SK-N-SH (cell line): ENCODE results near the gene MMS19. TPM values are rescaled to one million over a fixed set of nuclear protein-coding genes. Genes with fewer than 3 reads are reported as not detected.

Experiments used
- CTCF ChIA-PET: fragments of 300-600, 350-600 bp; formaldehyde crosslinking; extraction: SDS; loops from one replicate; lab custom pipeline; 2021; lab: Yijun Ruan, JAX
- POLR2A ChIA-PET: fragments of 350-600 bp; sonication (Branson Sonifier 250); formaldehyde crosslinking; extraction: SDS; loops from one replicate; lab custom pipeline; 2020; ENCODE audit warnings: antibody characterized with exemption, inconsistent platforms; lab: Yijun Ruan, JAX
- DNase-seq: peaks from one replicate; pipeline ENCODE4 v3.0.0; 2012
- H2AFZ ChIP-seq: fragments of 200-600 bp; sonication (generic); 2 replicates; pipeline ENCODE4 v1.8.1; 2016; ENCODE audit warnings: antibody characterized with exemption, mild to moderate bottlenecking, low read depth
- H3F3A ChIP-seq: fragments of 200-600 bp; sonication (generic); replicated peaks from 2 replicates; pipeline ENCODE3; 2016; ENCODE audit warnings: antibody characterized with exemption, mild to moderate bottlenecking; ENCODE audit not compliant: insufficient read depth
- H3K27ac ChIP-seq, 2 experiments: fragments of 200-500 bp in 1 of 2; fragments of 200-600 bp in 1 of 2; sonication (Bioruptor generic) in 1 of 2; sonication (generic), shearing (Covaris generic) in 1 of 2; 2 replicates each; pipeline versions ENCODE4 v1.5.1 to v1.6.1; 2014 to 2016; ENCODE audit warnings: low read depth in 2 of 2, inconsistent platforms in 1 of 2, low read length in 1 of 2, mild to moderate bottlenecking in 1 of 2, mixed read lengths in 1 of 2
- H3K27me3 ChIP-seq: fragments of 200-600 bp; sonication (generic), shearing (Covaris generic); 2 replicates; pipeline ENCODE4 v1.6.1; 2016; ENCODE audit warnings: mixed run types; ENCODE audit not compliant: insufficient read depth
- H3K36me3 ChIP-seq, 2 experiments: fragments of 200-500 bp in 1 of 2; fragments of 200-600 bp in 1 of 2; sonication (Bioruptor generic) in 1 of 2; sonication (generic) in 1 of 2; replicated peaks in 1 of 2; 2 replicates each; pipeline versions ENCODE3 to v1.5.1; 2014 to 2016; ENCODE audit warnings: low read length in 1 of 2, mild to moderate bottlenecking in 1 of 2; ENCODE audit not compliant: insufficient read depth in 2 of 2, control insufficient read depth in 1 of 2
- H3K4me1 ChIP-seq, 2 experiments: fragments of 200-500 bp in 1 of 2; fragments of 200-600 bp in 1 of 2; sonication (Bioruptor generic) in 1 of 2; sonication (generic), shearing (Covaris generic) in 1 of 2; 2 replicates each; pipeline versions ENCODE4 v1.5.1 to v1.6.1; 2014 to 2016; ENCODE audit warnings: low read depth in 1 of 2, low read length in 1 of 2, mixed run types in 1 of 2; ENCODE audit not compliant: insufficient read depth in 2 of 2, control insufficient read depth in 1 of 2
- H3K4me2 ChIP-seq: fragments of 200-600 bp; sonication (generic), shearing (Covaris generic); 2 replicates; pipeline ENCODE4 v1.6.1; 2017; ENCODE audit warnings: mixed run types
- H3K4me3 ChIP-seq, 2 experiments: fragments of 200-500 bp in 1 of 2; fragments of 200-600 bp in 1 of 2; sonication (Bioruptor generic) in 1 of 2; sonication (generic), shearing (Covaris generic) in 1 of 2; 2 replicates each; pipeline versions ENCODE4 v1.5.1 to v1.8.1; 2014 to 2016; ENCODE audit warnings: low read depth in 2 of 2, inconsistent platforms in 1 of 2, low read length in 1 of 2, mild to moderate bottlenecking in 1 of 2, mixed read lengths in 1 of 2, moderate library complexity in 1 of 2
- H3K79me2 ChIP-seq: fragments of 200-600 bp; sonication (generic); 2 replicates; pipeline ENCODE4 v1.8.1; 2017; ENCODE audit warnings: mild to moderate bottlenecking; ENCODE audit not compliant: insufficient read depth
- H3K9ac ChIP-seq: fragments of 200-600 bp; sonication (generic); 2 replicates; pipeline ENCODE4 v1.6.1; 2017; ENCODE audit warnings: mixed run types
- H3K9me2 ChIP-seq: fragments of 200-600 bp; sonication (generic); 2 replicates; pipeline ENCODE4 v1.6.1; 2017; ENCODE audit warnings: mixed run types
- H3K9me3 ChIP-seq: fragments of 200-600 bp; sonication (generic); 2 replicates; pipeline ENCODE4 v1.6.1; 2017; ENCODE audit warnings: mixed run types, mild to moderate bottlenecking, moderate library complexity
- H4K20me1 ChIP-seq: fragments of 200-600 bp; sonication (generic); 2 replicates; pipeline ENCODE4 v1.6.1; 2017; ENCODE audit warnings: mild to moderate bottlenecking, mixed run types; ENCODE audit not compliant: insufficient read depth
- EP300 ChIP-seq, 2 experiments: IDR thresholded peaks; 2 replicates each; pipeline versions ENCODE4 v1.4.0 to v1.6.1; 2012; ENCODE audit warnings: borderline replicate concordance in 1 of 2, low read depth in 1 of 2, low read length in 1 of 2
- FOXJ3 ChIP-seq: sonication (generic); formaldehyde crosslinking; IDR thresholded peaks from 2 replicates; pipeline ENCODE4 v1.5.1; 2020; ENCODE audit warnings: mild to moderate bottlenecking, missing genetic modification reagents
- GABPA ChIP-seq: IDR thresholded peaks from 2 replicates; pipeline ENCODE4 v1.4.0; 2012; ENCODE audit warnings: low read depth, mild to moderate bottlenecking
- GATA2 ChIP-seq: sonication (generic); formaldehyde crosslinking; IDR thresholded peaks from 2 replicates; pipeline ENCODE4 v1.5.0; 2020; ENCODE audit warnings: mild to moderate bottlenecking, missing genetic modification reagents
- IRF3 ChIP-seq: fragments of 150-350 bp; IDR thresholded peaks from 2 replicates; pipeline ENCODE4 v1.6.1; 2016; ENCODE audit warnings: mild to moderate bottlenecking, low read depth, low read length
- MAX ChIP-seq: IDR thresholded peaks from 2 replicates; pipeline ENCODE4 v1.4.0; 2012; ENCODE audit warnings: low read depth
- MEF2A ChIP-seq: IDR thresholded peaks from 2 replicates; pipeline ENCODE4 v1.4.0; 2012; ENCODE audit warnings: low read depth, borderline replicate concordance
- POLR2AphosphoS5 ChIP-seq: IDR thresholded peaks from 2 replicates; pipeline ENCODE4 v1.6.1; 2012; ENCODE audit warnings: low read depth, low read length
- RAD21 ChIP-seq: IDR thresholded peaks from 2 replicates; pipeline ENCODE4 v1.6.1; 2012; ENCODE audit warnings: mild to moderate bottlenecking, low read length
- SMC3 ChIP-seq: IDR thresholded peaks from 2 replicates; pipeline ENCODE4 v1.6.1; 2012; ENCODE audit warnings: low read depth, low read length, improper control_type of control experiment
- TCF12 ChIP-seq: IDR thresholded peaks from 2 replicates; pipeline ENCODE4 v1.4.0; 2012
- WGBS: methylation state at CpG from one replicate; pipeline ENCODE4 v1.1.6; 2017; ENCODE audit warnings: low lambda C conversion rate; 5-methylcytosine and 5-hydroxymethylcytosine counted together
- polyA plus RNA-seq, 3 experiments: library from polyadenylated mRNA; depleted of rRNA; stranded (reverse); fragments of >200 nt; gene quantifications; 2 replicates each; pipeline ENCODE4 v1.2.3, GENCODE V29; 2012

Gene MMS19
- polyA plus RNA-seq, 1 of the 3 experiments (the other 2 are of a cell fraction): 56.9 TPM

- no peaks in the 10 kb centered on the region for H3K36me3 ChIP-seq
- no peaks in the 10 kb centered on the region for H3F3A ChIP-seq
- H3K4me1 ChIP-seq: peaks cover 6 to 7% of the 10 kb centered on the region in 2 experiments; a peak in 3 of 4 replicates
- POLR2A ChIA-PET: no interaction called here
- no peaks in the 10 kb centered on the region for H3K9me2 ChIP-seq
- TF ChIP-seq MAX (no peak), TCF12 (no peak), MEF2A (no peak)
- TF ChIP-seq, all 33 proteins: peak for 0
- no peak overlapping the region for H3K4me3 ChIP-seq
- H2AFZ ChIP-seq: no peak overlapping the region
- no peaks in the 10 kb centered on the region for H3K9me3 ChIP-seq
- no peak overlapping the region for H3K4me2 ChIP-seq
- no peak for DNase-seq
- no peaks in the 10 kb centered on the region for H3K27me3 ChIP-seq
- no peak overlapping the region for H3K9ac ChIP-seq
- H3K27ac ChIP-seq: no peak overlapping the region
- peaks cover 93% of the 10 kb centered on the region for H4K20me1 ChIP-seq
- CTCF ChIA-PET: no interaction called here
- WGBS: 50% methylated on average over 1 of the region's 1 CpG
- H3K79me2 ChIP-seq: peaks cover 66% of the 10 kb centered on the region
These were observed 14.8 kb upstream of the MMS19 start for GRCh38 chr10:97512993-97513392.

- Histone ChIP-seq H3K27me3 (no peaks in the 10 kb centered on the region), H3K27ac (no peak overlapping the region), H3K36me3 (no peaks in the 10 kb centered on the region), H3K4me3 (no peak overlapping the region), H3F3A (no peaks in the 10 kb centered on the region), H3K4me2 (no peak overlapping the region), H4K20me1 (peaks cover 92% of the 10 kb centered on the region), H3K9ac (no peak overlapping the region), H3K9me3 (no peaks in the 10 kb centered on the region), H3K9me2 (no peaks in the 10 kb centered on the region), H2AFZ (no peak overlapping the region), H3K79me2 (peaks cover 76% of the 10 kb centered on the region), H3K4me1 (no peaks in the 10 kb centered on the region)
- 91% methylated on average over 3 of the region's 3 CpGs for WGBS
- no peak for DNase-seq
- CTCF ChIA-PET: no interaction called here
- POLR2A ChIA-PET: interaction anchor here (1.0 to 1.2 kb wide), 2 partner anchors 10 to 13 kb away, joined by 4 read pairs; partner anchors contain the start of gene UBTD1
- no peak for TF ChIP-seq POLR2AphosphoS5
- TF ChIP-seq MEF2A: no peak
- TF ChIP-seq RAD21: no peak
- no peak for TF ChIP-seq GATA2 (CRISPR knock-in tag)
- TF ChIP-seq SMC3: no peak
- TF ChIP-seq EP300 (IDR thresholded peaks at IDR 0.05; ENCODE audit: borderline replicate concordance in 1 of 2, low read depth in 1 of 2, low read length in 1 of 2): no peak
These were observed 13.7 kb upstream of the MMS19 start for GRCh38 chr10:97511711-97512440.

- Histone ChIP-seq H3K36me3 (no peaks in the 10 kb centered on the region), H3K9me2 (no peaks in the 10 kb centered on the region), H3F3A (no peaks in the 10 kb centered on the region), H3K4me2 (no peak overlapping the region), H3K27ac (no peak overlapping the region), H3K4me3 (no peak overlapping the region), H4K20me1 (peaks cover 91% of the 10 kb centered on the region), H3K9ac (no peak overlapping the region), H3K79me2 (peaks cover 76% of the 10 kb centered on the region), H3K4me1 (no peaks in the 10 kb centered on the region), H2AFZ (no peak overlapping the region), H3K27me3 (no peaks in the 10 kb centered on the region), H3K9me3 (no peaks in the 10 kb centered on the region)
- WGBS: 91% methylated on average over 4 of the region's 4 CpGs
- no peak for TF ChIP-seq IRF3
- TF ChIP-seq TCF12: no peak
- no peak for TF ChIP-seq FOXJ3 (CRISPR knock-in tag)
- no peak for TF ChIP-seq GABPA
- TF ChIP-seq SMC3: no peak
- ChIA-PET CTCF (no interaction called here), POLR2A (no interaction called here)
- DNase-seq: no peak
These were observed 12.5 kb upstream of the MMS19 start for GRCh38 chr10:97510686-97511085.
